ENCODE data around the gene FPR1. TPM values are rescaled to one million over a fixed set of nuclear protein-coding genes. Genes with fewer than 3 reads are reported as not detected.
A peak's percentile ranks its signal among the peaks of the same experiment; 100 is the strongest.
"Not testable (repeated sequence)": the region's sequence is repeated elsewhere in the genome, so short reads cannot be mapped to it uniquely, and the experiment has no call there.

FPR1 gene
- total and polyA plus RNA-seq, 4 experiments from 2014 or later, result 0.30 TPM; not detected in 3

- peak; percentile 28 to 48 (median 31) for DNase-seq
- ChIA-PET CTCF (ENCODE audit: partially characterized antibody) (interaction anchor here (0.9 to 2.0 kb wide), 16 partner anchors 9 to 460 kb away, joined by 3 to 14 read pairs (median 3); partner anchors contain the start of gene FPR2), POLR2A (ENCODE audit: partially characterized antibody) (no interaction called here)
- Mint-ChIP-seq H3K4me1 (peaks cover 0 to 2% (median 0%) of the 10 kb centered on the region in 4 donors), H3K36me3 (no peaks in the 10 kb centered on the region), H3K27me3 (peaks cover 35 to 49% of the 10 kb centered on the region in 2 donors), H3K9me3 (peaks cover 0 to 7% (median 3%) of the 10 kb centered on the region in 8 donors), H3K4me3 (no peak overlapping the region), H3K27ac (no peak overlapping the region)
- H3K4me1 ChIP-seq (ENCODE audit: insufficient read depth, low read length), result no peaks in the 10 kb centered on the region
- H3K27me3 ChIP-seq (ENCODE audit: insufficient read depth, low read length), result no peaks in the 10 kb centered on the region
- no peaks in the 10 kb centered on the region for H3K9me3 ChIP-seq (ENCODE audit: control insufficient read depth in 1 of 2, low read length in 2 of 2)
- H3K4me3 ChIP-seq (ENCODE audit: low read length in 2 of 2), result no peak overlapping the region
- H3K36me3 ChIP-seq (ENCODE audit: insufficient read depth, low read length), result no peaks in the 10 kb centered on the region
- no peak overlapping the region for H3K27ac ChIP-seq (ENCODE audit: low read depth, low read length)
- intact Hi-C loops (cut with micrococcal nuclease), result loop anchor here (1.0 kb wide), 2 partner anchors 121 to 305 kb away; no protein-coding TSS in a partner anchor
Observed at GRCh38 chr19:51777570-51778462, 26.1 kb upstream of the FPR1 start.

- H3K4me1 ChIP-seq (ENCODE audit: insufficient read depth, low read length); H3K9me3 ChIP-seq (ENCODE audit: control insufficient read depth in 1 of 2, low read length in 2 of 2); H3K4me3 ChIP-seq (ENCODE audit: low read length in 2 of 2); POLR2A ChIA-PET (ENCODE audit: partially characterized antibody); H3K4me3 Mint-ChIP-seq; H3K36me3 ChIP-seq (ENCODE audit: insufficient read depth, low read length); H3K4me1 Mint-ChIP-seq; H3K27ac Mint-ChIP-seq; H3K27ac ChIP-seq (ENCODE audit: low read depth, low read length); H3K27me3 ChIP-seq (ENCODE audit: insufficient read depth, low read length); intact Hi-C loops (cut with micrococcal nuclease); H3K36me3 Mint-ChIP-seq; DNase-seq; H3K9me3 Mint-ChIP-seq: not testable (repeated sequence)
- CTCF ChIA-PET (ENCODE audit: partially characterized antibody), result interaction anchor here (1.1 to 2.0 kb wide), 4 partner anchors 9 to 461 kb away, joined by 3 to 7 read pairs (median 4); no protein-coding TSS in a partner anchor
- peaks cover 37 to 49% of the 10 kb centered on the region in 2 donors for H3K27me3 Mint-ChIP-seq
Observed at GRCh38 chr19:51776561-51776960, 24.9 kb upstream of the FPR1 start.

GRCh38 chr19:51772977-51773376 lies 21.3 kb upstream of the FPR1 start:
- Mint-ChIP-seq H3K36me3 (no peaks in the 10 kb centered on the region), H3K9me3 (peaks cover 0 to 15% (median 5%) of the 10 kb centered on the region in 8 donors), H3K4me1 (peaks cover 0 to 2% (median 0%) of the 10 kb centered on the region in 4 donors), H3K27ac (no peak overlapping the region), H3K4me3 (no peak overlapping the region), H3K27me3 (peaks cover 23 to 28% of the 10 kb centered on the region in 2 donors)
- ChIA-PET POLR2A (ENCODE audit: partially characterized antibody) (no interaction called here), CTCF (ENCODE audit: partially characterized antibody) (no interaction called here)
- intact Hi-C loops (cut with micrococcal nuclease), result no loop called here
- H3K4me1 ChIP-seq (ENCODE audit: insufficient read depth, low read length), result no peaks in the 10 kb centered on the region
- H3K36me3 ChIP-seq (ENCODE audit: insufficient read depth, low read length), result no peaks in the 10 kb centered on the region
- DNase-seq, result no peak
- no peaks in the 10 kb centered on the region for H3K27me3 ChIP-seq (ENCODE audit: insufficient read depth, low read length)
- H3K9me3 ChIP-seq (ENCODE audit: control insufficient read depth in 1 of 2, low read length in 2 of 2), result no peaks in the 10 kb centered on the region
- H3K4me3 ChIP-seq (ENCODE audit: low read length in 2 of 2), result no peak overlapping the region
- no peak overlapping the region for H3K27ac ChIP-seq (ENCODE audit: low read depth, low read length)

- DNase-seq, result no peak
- Mint-ChIP-seq H3K36me3 (no peaks in the 10 kb centered on the region), H3K9me3 (peaks cover 0 to 15% (median 4%) of the 10 kb centered on the region in 8 donors), H3K4me3 (no peak overlapping the region), H3K27me3 (peaks cover 17 to 22% of the 10 kb centered on the region in 2 donors), H3K27ac (no peak overlapping the region), H3K4me1 (no peaks in the 10 kb centered on the region)
- Histone ChIP-seq H3K36me3 (ENCODE audit: insufficient read depth, low read length) (no peaks in the 10 kb centered on the region), H3K9me3 (ENCODE audit: control insufficient read depth in 1 of 2, low read length in 2 of 2) (no peaks in the 10 kb centered on the region), H3K4me3 (ENCODE audit: low read length in 2 of 2) (no peak overlapping the region), H3K27me3 (ENCODE audit: insufficient read depth, low read length) (no peaks in the 10 kb centered on the region), H3K4me1 (ENCODE audit: insufficient read depth, low read length) (no peaks in the 10 kb centered on the region), H3K27ac (ENCODE audit: low read depth, low read length) (no peak overlapping the region)
- POLR2A ChIA-PET (ENCODE audit: partially characterized antibody), result no interaction called here
- intact Hi-C loops (cut with micrococcal nuclease), result no loop called here
- CTCF ChIA-PET (ENCODE audit: partially characterized antibody), result interaction anchor here (0.6 kb wide), 1 partner anchor 376 kb away, joined by 6 read pairs; no protein-coding TSS in a partner anchor
Observed at GRCh38 chr19:51771376-51772130, 19.9 kb upstream of the FPR1 start.

- no peaks in the 10 kb centered on the region for H3K36me3 Mint-ChIP-seq
- intact Hi-C loops (cut with micrococcal nuclease), result no loop called here
Observed at GRCh38 chr19:51766461-51766860, 14.8 kb upstream of the FPR1 start.

GRCh38 chr19:51765086-51765485 lies 13.4 kb upstream of the FPR1 start:
- intact Hi-C loops (cut with micrococcal nuclease), result no loop called here
- H3K27me3 ChIP-seq (ENCODE audit: insufficient read depth, low read length), result no peaks in the 10 kb centered on the region
- Mint-ChIP-seq H3K4me1 (no peaks in the 10 kb centered on the region), H3K4me3 (no peak overlapping the region), H3K9me3 (peaks cover 0 to 19% (median 4%) of the 10 kb centered on the region in 8 donors), H3K27ac (no peak overlapping the region), H3K27me3 (peaks cover 14 to 23% of the 10 kb centered on the region in 2 donors), H3K36me3 (no peaks in the 10 kb centered on the region)
- no peak for DNase-seq
- no peaks in the 10 kb centered on the region for H3K4me1 ChIP-seq (ENCODE audit: insufficient read depth, low read length)
- ChIA-PET CTCF (ENCODE audit: partially characterized antibody) (no interaction called here), POLR2A (ENCODE audit: partially characterized antibody) (no interaction called here)
- no peak overlapping the region for H3K4me3 ChIP-seq (ENCODE audit: low read length in 2 of 2)
- no peak overlapping the region for H3K27ac ChIP-seq (ENCODE audit: low read depth, low read length)
- H3K9me3 ChIP-seq (ENCODE audit: control insufficient read depth in 1 of 2, low read length in 2 of 2), result no peaks in the 10 kb centered on the region
- no peaks in the 10 kb centered on the region for H3K36me3 ChIP-seq (ENCODE audit: insufficient read depth, low read length)

More at GRCh38 chr19:51766461-51766860, 14.8 kb upstream of the FPR1 start:
- Mint-ChIP-seq H3K4me3 (no peak overlapping the region), H3K4me1 (no peaks in the 10 kb centered on the region), H3K27ac (no peak overlapping the region), H3K9me3 (peaks cover 0 to 19% (median 4%) of the 10 kb centered on the region in 8 donors), H3K27me3 (peaks cover 14 to 23% of the 10 kb centered on the region in 2 donors)
- ChIA-PET POLR2A (ENCODE audit: partially characterized antibody) (no interaction called here), CTCF (ENCODE audit: partially characterized antibody) (no interaction called here)
- H3K4me3 ChIP-seq (ENCODE audit: low read length in 2 of 2), result no peak overlapping the region
- H3K27ac ChIP-seq (ENCODE audit: low read depth, low read length), result no peak overlapping the region
- H3K36me3 ChIP-seq (ENCODE audit: insufficient read depth, low read length), result no peaks in the 10 kb centered on the region
- H3K9me3 ChIP-seq (ENCODE audit: control insufficient read depth in 1 of 2, low read length in 2 of 2), result no peaks in the 10 kb centered on the region
- H3K4me1 ChIP-seq (ENCODE audit: insufficient read depth, low read length), result no peaks in the 10 kb centered on the region
- no peaks in the 10 kb centered on the region for H3K27me3 ChIP-seq (ENCODE audit: insufficient read depth, low read length)
- no peak for DNase-seq

DNA sequence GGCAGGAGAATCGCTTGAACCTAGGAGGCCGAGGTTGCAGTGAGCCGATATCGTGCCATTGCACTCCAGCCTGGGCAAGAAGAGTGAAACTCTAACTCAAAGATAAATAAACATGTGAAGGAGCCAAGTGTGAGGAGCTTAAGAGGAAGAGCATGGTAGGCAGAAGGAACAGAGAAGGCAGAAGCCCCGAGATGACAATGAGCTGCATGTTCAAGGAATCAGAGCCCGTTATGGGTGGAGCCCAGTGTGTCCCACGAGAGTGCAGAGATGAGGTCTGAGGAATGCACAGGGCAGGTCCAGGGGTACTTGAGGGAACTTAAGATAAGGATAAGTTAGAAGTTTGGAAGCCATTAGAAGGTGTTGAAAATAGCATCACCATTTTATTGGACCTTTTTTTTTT lies 10.0 kb upstream of the FPR1 start:
- H3K4me1 ChIP-seq (ENCODE audit: insufficient read depth, low read length), result no peaks in the 10 kb centered on the region
- H3K27ac ChIP-seq (ENCODE audit: low read depth, low read length), result no peak overlapping the region
- Mint-ChIP-seq H3K27me3 (peaks cover 10 to 26% of the 10 kb centered on the region in 2 donors), H3K9me3 (peaks cover 0 to 19% (median 9%) of the 10 kb centered on the region in 8 donors), H3K4me1 (no peaks in the 10 kb centered on the region), H3K27ac (peak overlapping the region in 1 of 7 donors; percentile 20), H3K4me3 (no peak overlapping the region), H3K36me3 (peaks cover 0 to 2% of the 10 kb centered on the region in 2 donors)
- ChIA-PET POLR2A (ENCODE audit: partially characterized antibody) (no interaction called here), CTCF (ENCODE audit: partially characterized antibody) (interaction anchor here (1.4 kb wide), 1 partner anchor 16 kb away, joined by 3 read pairs; no protein-coding TSS in a partner anchor)
- no peaks in the 10 kb centered on the region for H3K27me3 ChIP-seq (ENCODE audit: insufficient read depth, low read length)
- H3K4me3 ChIP-seq (ENCODE audit: low read length in 2 of 2), result no peak overlapping the region
- no peaks in the 10 kb centered on the region for H3K36me3 ChIP-seq (ENCODE audit: insufficient read depth, low read length)
- H3K9me3 ChIP-seq (ENCODE audit: control insufficient read depth in 1 of 2, low read length in 2 of 2), result no peaks in the 10 kb centered on the region
- intact Hi-C loops (cut with micrococcal nuclease), result no loop called here
- no peak for DNase-seq

All from CD4-positive, alpha-beta memory T cell (primary cell).